ENCODE results near the gene PDZRN3.

Gene PDZRN3

GRCh38 chr3:73352841-73353645 lies 271.7 kb downstream of the PDZRN3 start:
- peaks cover 45% of the 10 kb centered on the region for H3K4me1 Mint-ChIP-seq
- H3K9me3 Mint-ChIP-seq: peaks cover 3% of the 10 kb centered on the region
- H3K27me3 Mint-ChIP-seq (ENCODE audit: low read depth): peaks cover 10% of the 10 kb centered on the region
- TF ChIP-seq CTCF (IDR thresholded peaks at IDR 0.05; ENCODE audit: unreplicated experiment in 3 of 3): no peak
- H3K36me3 Mint-ChIP-seq (ENCODE audit: low read depth): no peaks in the 10 kb centered on the region
- H3K27ac Mint-ChIP-seq: peak overlapping the region in 1 of 3 experiments; percentile 79
- no peak overlapping the region for H3K4me3 Mint-ChIP-seq

GRCh38 chr3:73351423-73352071 lies 273.2 kb downstream of the PDZRN3 start:
- peak overlapping the region; percentile 18 to 63 (median 57) for H3K27ac Mint-ChIP-seq
- peaks cover 10% of the 10 kb centered on the region for H3K27me3 Mint-ChIP-seq (ENCODE audit: low read depth)
- no peak for TF ChIP-seq CTCF (IDR thresholded peaks at IDR 0.05; ENCODE audit: unreplicated experiment in 3 of 3)
- no peaks in the 10 kb centered on the region for H3K36me3 Mint-ChIP-seq (ENCODE audit: low read depth)
- H3K4me3 Mint-ChIP-seq: no peak overlapping the region
- H3K4me1 Mint-ChIP-seq: peaks cover 49% of the 10 kb centered on the region
- peaks cover 3% of the 10 kb centered on the region for H3K9me3 Mint-ChIP-seq

GRCh38 chr3:73350996-73351395 lies 273.7 kb downstream of the PDZRN3 start:
- no peak for TF ChIP-seq CTCF (IDR thresholded peaks at IDR 0.05; ENCODE audit: unreplicated experiment in 3 of 3)
- H3K27ac Mint-ChIP-seq: peak overlapping the region in 2 of 3 experiments; percentile 18 to 25
- H3K36me3 Mint-ChIP-seq (ENCODE audit: low read depth): no peaks in the 10 kb centered on the region
- peaks cover 54% of the 10 kb centered on the region for H3K4me1 Mint-ChIP-seq
- H3K9me3 Mint-ChIP-seq: no peaks in the 10 kb centered on the region
- H3K4me3 Mint-ChIP-seq: no peak overlapping the region
- peaks cover 13% of the 10 kb centered on the region for H3K27me3 Mint-ChIP-seq (ENCODE audit: low read depth)

- no peaks in the 10 kb centered on the region for H3K36me3 Mint-ChIP-seq (ENCODE audit: low read depth)
- H3K9me3 Mint-ChIP-seq: no peaks in the 10 kb centered on the region
- H3K4me3 Mint-ChIP-seq: no peak overlapping the region
- no peak overlapping the region for H3K27ac Mint-ChIP-seq
- H3K27me3 Mint-ChIP-seq (ENCODE audit: low read depth): peaks cover 19% of the 10 kb centered on the region
- peaks cover 54% of the 10 kb centered on the region for H3K4me1 Mint-ChIP-seq
- no peak for TF ChIP-seq CTCF (IDR thresholded peaks at IDR 0.05; ENCODE audit: unreplicated experiment in 3 of 3)
These were observed 275.1 kb downstream of the PDZRN3 start for GRCh38 chr3:73349657-73350056.

GRCh38 chr3:73342077-73342476 lies 282.7 kb downstream of the PDZRN3 start:
- peaks cover 12% of the 10 kb centered on the region for H3K27me3 Mint-ChIP-seq (ENCODE audit: low read depth)
- H3K36me3 Mint-ChIP-seq (ENCODE audit: low read depth): peaks cover 3% of the 10 kb centered on the region
- H3K4me1 Mint-ChIP-seq: peaks cover 10% of the 10 kb centered on the region
- H3K4me3 Mint-ChIP-seq: no peak overlapping the region
- no peak for TF ChIP-seq CTCF (IDR thresholded peaks at IDR 0.05; ENCODE audit: unreplicated experiment in 3 of 3)
- no peak overlapping the region for H3K27ac Mint-ChIP-seq
- peaks cover 20% of the 10 kb centered on the region for H3K9me3 Mint-ChIP-seq
